GM12892 (cell line): Measurements from ENCODE around the gene GULP1.

Source experiments
- POLR2A ChIP-seq: IDR thresholded peaks from 2 replicates; pipeline ENCODE4 v1.6.1; 2011; ENCODE audit warnings: low read depth, low read length, control low read depth
- TAF1 ChIP-seq: IDR thresholded peaks from 2 replicates; pipeline ENCODE4 v1.6.1; 2011; ENCODE audit warnings: low read depth, mild to moderate bottlenecking, control low read depth, low read length, borderline replicate concordance

DNA sequence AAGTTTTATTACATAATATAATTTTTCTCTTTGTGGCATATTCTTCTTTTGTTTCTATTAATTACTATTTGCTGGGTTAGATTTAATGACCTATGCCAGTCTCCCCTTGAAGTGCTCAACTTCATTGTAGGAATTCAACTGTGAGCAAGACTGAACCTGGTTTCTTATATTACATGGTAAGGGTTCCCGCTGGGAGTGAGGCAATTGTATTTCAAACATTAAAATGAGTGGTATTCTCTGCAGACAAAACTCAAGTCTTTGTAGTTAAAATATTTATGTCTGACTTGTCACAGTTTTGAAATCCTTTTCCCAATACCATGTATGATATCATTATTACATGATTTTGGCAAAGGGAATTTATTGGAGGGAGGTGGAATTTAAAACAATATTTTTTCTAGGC lies 278.7 kb downstream of the GULP1 start:
- TF ChIP-seq TAF1 = no peak
- TF ChIP-seq POLR2A = no peak
